ENCODE data around the gene STRAP. TPM values are rescaled to one million over a fixed set of nuclear protein-coding genes. Genes with fewer than 3 reads are reported as not detected.
"Not testable (repeated sequence)": the region's sequence is repeated elsewhere in the genome, so short reads cannot be mapped to it uniquely, and the experiment has no call there.

Gene STRAP
- total RNA-seq, 2 donors from 2014 or later: 24.1 to 28.5 TPM

DNA sequence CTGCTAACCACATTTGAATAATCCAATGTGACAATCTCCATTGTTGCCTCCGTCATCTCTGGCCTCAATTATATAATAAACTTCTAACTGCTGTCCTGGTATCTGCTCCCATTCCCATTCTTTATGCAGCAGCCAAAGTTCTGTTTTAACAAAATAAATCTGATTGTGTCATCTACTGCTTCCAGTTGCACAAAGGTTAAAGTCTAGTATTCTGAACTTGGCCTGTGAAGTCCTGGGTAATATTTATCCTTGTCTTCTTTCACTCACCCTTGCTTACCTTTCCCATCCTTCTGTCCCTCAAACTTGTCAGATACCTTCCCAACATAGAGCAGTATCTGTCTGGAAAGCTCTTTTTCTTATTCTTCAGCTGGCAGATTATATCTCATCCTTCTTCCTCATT lies 19.3 kb upstream of the STRAP start:
- no peak overlapping the region for H3K27ac ChIP-seq
- no peak overlapping the region for H3K4me3 ChIP-seq
- no peak for DNase-seq
- intact Hi-C loops (cut with DNase I): no loop called here
- TF ChIP-seq, protein P1, sequence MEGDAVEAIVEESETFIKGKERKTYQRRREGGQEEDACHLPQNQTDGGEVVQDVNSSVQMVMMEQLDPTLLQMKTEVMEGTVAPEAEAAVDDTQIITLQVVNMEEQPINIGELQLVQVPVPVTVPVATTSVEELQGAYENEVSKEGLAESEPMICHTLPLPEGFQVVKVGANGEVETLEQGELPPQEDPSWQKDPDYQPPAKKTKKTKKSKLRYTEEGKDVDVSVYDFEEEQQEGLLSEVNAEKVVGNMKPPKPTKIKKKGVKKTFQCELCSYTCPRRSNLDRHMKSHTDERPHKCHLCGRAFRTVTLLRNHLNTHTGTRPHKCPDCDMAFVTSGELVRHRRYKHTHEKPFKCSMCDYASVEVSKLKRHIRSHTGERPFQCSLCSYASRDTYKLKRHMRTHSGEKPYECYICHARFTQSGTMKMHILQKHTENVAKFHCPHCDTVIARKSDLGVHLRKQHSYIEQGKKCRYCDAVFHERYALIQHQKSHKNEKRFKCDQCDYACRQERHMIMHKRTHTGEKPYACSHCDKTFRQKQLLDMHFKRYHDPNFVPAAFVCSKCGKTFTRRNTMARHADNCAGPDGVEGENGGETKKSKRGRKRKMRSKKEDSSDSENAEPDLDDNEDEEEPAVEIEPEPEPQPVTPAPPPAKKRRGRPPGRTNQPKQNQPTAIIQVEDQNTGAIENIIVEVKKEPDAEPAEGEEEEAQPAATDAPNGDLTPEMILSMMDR (IDR thresholded peaks at IDR 0.05): no peak
- TF ChIP-seq POLR2A (IDR thresholded peaks at IDR 0.05): no peak
- H3K36me3 ChIP-seq (replicated peaks in 1 of 2; ENCODE audit: insufficient read depth in 1 of 2, low read depth in 2 of 2): no peaks in the 10 kb centered on the region
- no peaks in the 10 kb centered on the region for H3K9me3 ChIP-seq
- no peak for ATAC-seq
- no peaks in the 10 kb centered on the region for H3K4me1 ChIP-seq
- H3K27me3 ChIP-seq: no peaks in the 10 kb centered on the region
- 69 to 81% methylated on average over 1 of the region's 1 CpG for WGBS, 2 donors

DNA sequence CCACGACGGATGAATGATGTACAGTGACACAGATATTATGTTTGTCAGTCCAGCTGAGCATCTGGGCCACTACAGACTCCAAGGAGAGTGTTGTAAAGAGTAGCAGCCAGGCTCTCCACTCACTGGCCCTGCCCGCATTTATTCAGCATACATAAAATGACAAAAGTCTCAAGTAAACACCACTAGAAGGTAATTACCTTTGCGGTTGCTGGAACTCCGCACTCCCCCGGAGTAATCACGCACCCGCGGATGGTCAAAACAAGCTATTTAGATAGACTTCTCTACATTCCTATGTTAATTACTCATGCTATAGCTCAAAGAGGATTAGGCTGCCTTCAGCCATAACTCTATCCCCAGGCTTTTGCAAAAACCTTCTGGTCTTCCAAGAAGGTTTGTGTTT lies 18.8 kb upstream of the STRAP start:
- Histone ChIP-seq H3K27me3 (no peaks in the 10 kb centered on the region), H3K36me3 (replicated peaks in 1 of 2; ENCODE audit: insufficient read depth in 1 of 2, low read depth in 2 of 2) (no peaks in the 10 kb centered on the region), H3K4me1 (no peaks in the 10 kb centered on the region), H3K9me3 (no peaks in the 10 kb centered on the region), H3K4me3 (no peak overlapping the region), H3K27ac (no peak overlapping the region)
- DNase-seq: no peak
- WGBS, 2 donors: 67 to 73% methylated on average over 9 of the region's 9 CpGs
- intact Hi-C loops (cut with DNase I): no loop called here
- ATAC-seq: no peak
- no peak for TF ChIP-seq POLR2A (IDR thresholded peaks at IDR 0.05)
- TF ChIP-seq, protein P1 (IDR thresholded peaks at IDR 0.05): no peak

DNA sequence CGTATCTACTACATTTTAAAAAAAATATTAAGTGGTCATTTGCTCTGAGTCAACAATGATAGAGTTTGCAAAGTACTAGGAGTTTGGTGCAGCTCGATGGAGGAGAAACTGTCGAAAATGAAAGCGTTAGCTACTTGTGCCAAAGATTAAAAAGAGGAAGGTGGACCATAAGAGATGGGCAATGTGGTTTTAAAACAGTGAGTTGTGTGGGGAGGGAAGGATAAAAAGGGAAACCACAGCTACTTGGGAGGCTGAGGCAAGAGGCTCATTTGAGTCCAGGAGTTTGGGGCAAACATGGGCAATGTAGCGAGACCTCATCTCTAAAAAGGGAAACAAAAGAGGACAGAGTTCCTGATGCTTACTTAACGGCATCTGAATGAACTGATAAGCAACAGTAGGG lies 18.2 kb upstream of the STRAP start:
- ATAC-seq (no peak), DNase-seq (no peak)
- H3K27me3 ChIP-seq: no peaks in the 10 kb centered on the region
- H3K4me1 ChIP-seq: no peaks in the 10 kb centered on the region
- no peaks in the 10 kb centered on the region for H3K36me3 ChIP-seq (replicated peaks in 1 of 2; ENCODE audit: insufficient read depth in 1 of 2, low read depth in 2 of 2)
- 68% methylated on average over 6 of the region's 6 CpGs for WGBS, 2 donors
- no peaks in the 10 kb centered on the region for H3K9me3 ChIP-seq
- no peak overlapping the region for H3K4me3 ChIP-seq
- H3K27ac ChIP-seq: no peak overlapping the region
- TF ChIP-seq POLR2A (IDR thresholded peaks at IDR 0.05): no peak
- TF ChIP-seq, protein P1 (IDR thresholded peaks at IDR 0.05): no peak
- intact Hi-C loops (cut with DNase I): no loop called here

DNA sequence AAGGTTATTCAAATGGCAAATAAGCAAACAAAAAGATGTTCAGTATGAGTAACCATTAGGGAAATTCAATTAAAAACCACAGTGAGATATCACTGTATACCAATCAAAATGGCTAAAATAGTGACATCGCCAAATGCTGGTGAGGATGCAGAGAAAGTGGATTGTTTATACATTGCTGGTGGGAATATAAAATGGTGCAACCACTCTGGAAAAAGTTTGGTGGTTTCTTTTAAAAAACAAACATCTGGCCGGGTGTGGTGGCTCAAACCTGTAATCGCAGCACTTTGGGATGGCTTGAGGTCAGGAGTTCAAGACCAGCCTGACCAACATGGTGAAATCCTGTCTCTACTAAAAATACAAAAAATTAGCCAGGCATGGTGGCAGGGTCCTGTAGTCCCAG lies 14.0 kb upstream of the STRAP start:
- H3K4me1 ChIP-seq: no peaks in the 10 kb centered on the region
- WGBS, 2 donors: 76 to 93% methylated on average over 3 of the region's 3 CpGs
- no peak for DNase-seq
- H3K9me3 ChIP-seq: no peaks in the 10 kb centered on the region
- no peaks in the 10 kb centered on the region for H3K27me3 ChIP-seq
- H3K27ac ChIP-seq: no peak overlapping the region
- H3K4me3 ChIP-seq: no peak overlapping the region
- no peak for ATAC-seq
- H3K36me3 ChIP-seq (replicated peaks in 1 of 2; ENCODE audit: insufficient read depth in 1 of 2, low read depth in 2 of 2): no peaks in the 10 kb centered on the region
- TF ChIP-seq POLR2A (IDR thresholded peaks at IDR 0.05): no peak
- TF ChIP-seq, protein P1 (IDR thresholded peaks at IDR 0.05): no peak
- intact Hi-C loops (cut with DNase I): no loop called here

DNA sequence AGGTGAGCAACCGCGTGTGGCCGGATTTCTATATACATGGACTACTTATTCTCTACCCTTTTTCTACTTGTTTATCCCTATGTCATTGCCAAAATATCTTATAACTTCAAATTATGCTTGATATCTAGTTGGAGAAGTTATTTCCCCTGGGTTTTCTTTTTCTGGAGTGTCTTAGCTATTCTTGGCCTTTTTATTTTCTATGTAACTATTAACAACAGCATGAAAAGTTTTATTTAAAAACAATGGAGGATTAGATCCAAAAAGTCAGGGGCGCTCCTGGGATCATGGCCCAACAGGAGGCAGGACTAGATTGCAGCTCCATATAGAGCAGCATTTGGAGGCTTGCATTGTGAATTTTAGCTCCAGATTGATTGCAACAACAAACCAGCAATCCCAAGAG lies 8.6 kb upstream of the STRAP start:
- H3K36me3 ChIP-seq (replicated peaks in 1 of 2; ENCODE audit: insufficient read depth in 1 of 2, low read depth in 2 of 2): no peaks in the 10 kb centered on the region
- intact Hi-C loops (cut with DNase I): no loop called here
- TF ChIP-seq, protein P1 (IDR thresholded peaks at IDR 0.05): no peak
- TF ChIP-seq POLR2A (IDR thresholded peaks at IDR 0.05): no peak
- DNase-seq: no peak
- H3K4me1 ChIP-seq: no peaks in the 10 kb centered on the region
- WGBS, 2 donors: 94 to 97% methylated on average over 4 of the region's 4 CpGs
- no peak for ATAC-seq
- no peaks in the 10 kb centered on the region for H3K27me3 ChIP-seq
- no peak overlapping the region for H3K4me3 ChIP-seq
- H3K9me3 ChIP-seq: no peaks in the 10 kb centered on the region
- no peak overlapping the region for H3K27ac ChIP-seq

DNA sequence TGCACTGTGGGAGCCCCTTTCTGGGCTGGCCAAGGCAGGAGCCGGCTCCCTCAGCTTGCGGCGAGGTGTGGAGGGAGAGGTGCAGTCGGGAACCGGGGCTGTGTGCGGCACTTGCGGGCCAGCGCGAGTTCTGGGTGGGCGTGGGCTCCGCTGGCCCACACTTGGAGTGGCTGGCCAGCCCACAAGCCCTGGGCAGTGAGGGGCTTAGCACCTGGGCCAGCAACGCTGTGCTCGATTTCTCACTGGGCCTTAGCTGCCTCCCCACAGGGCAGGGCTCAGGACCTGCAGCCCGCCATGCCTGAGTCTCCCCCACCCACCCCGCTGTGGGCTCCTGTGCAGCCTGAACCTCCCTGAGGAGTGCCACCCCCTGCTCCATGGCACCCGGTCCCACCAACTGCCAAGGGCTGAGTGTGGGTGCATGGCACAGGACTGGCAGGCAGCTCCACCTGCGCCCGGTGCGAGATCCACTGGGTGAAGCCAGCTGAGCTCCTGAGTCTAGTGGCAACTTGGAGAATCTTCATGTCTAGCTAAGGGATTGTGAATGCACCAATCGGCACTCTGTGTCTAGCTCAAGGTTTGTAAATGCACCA lies 7.5 kb upstream of the STRAP start:
- H3K36me3 ChIP-seq (replicated peaks in 1 of 2; ENCODE audit: insufficient read depth in 1 of 2, low read depth in 2 of 2); H3K4me1 ChIP-seq; ATAC-seq; DNase-seq; H3K27ac ChIP-seq; H3K9me3 ChIP-seq; intact Hi-C loops (cut with DNase I); H3K27me3 ChIP-seq; H3K4me3 ChIP-seq: not testable (repeated sequence)
- 95% methylated on average over 20 of the region's 20 CpGs; no CpG with 5 or more reads in 1 of the 2 donors for WGBS, 2 donors

Data from body of pancreas (tissue), 4 donors.